Measurements from ENCODE around the gene NKD2.
"Not testable (repeated sequence)": the region's sequence is repeated elsewhere in the genome, so short reads cannot be mapped to it uniquely, and the experiment has no call there.

NKD2 gene

DNA sequence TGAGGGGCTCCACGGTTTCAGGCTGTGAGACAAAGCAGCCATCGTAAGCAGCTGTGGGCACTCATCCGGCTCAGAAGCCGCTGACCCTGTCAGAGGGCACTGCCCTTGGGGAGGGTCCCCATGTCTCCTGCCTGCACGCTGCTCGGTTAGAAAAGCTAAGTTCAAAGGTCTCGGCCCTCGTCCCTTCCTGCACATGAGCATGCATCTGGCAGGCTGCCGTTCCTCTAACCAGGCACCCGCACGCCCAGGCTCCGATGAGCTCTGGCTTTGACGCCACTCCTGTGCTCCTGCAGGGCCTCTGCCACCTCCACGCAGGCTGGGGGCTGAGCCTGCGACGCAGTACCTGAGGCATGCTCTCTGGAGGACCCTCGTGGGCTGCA, 51.3 kb downstream of the NKD2 start:
- Histone ChIP-seq H3K4ac (ENCODE audit: low read depth, low read length) (no peak overlapping the region), H3K79me2 (ENCODE audit: control insufficient read depth, insufficient read depth, low read length, poor library complexity) (no peaks in the 10 kb centered on the region), H3K9ac (ENCODE audit: low read length) (no peak overlapping the region), H3K4me2 (ENCODE audit: low read length) (no peak overlapping the region), H3K4me3 (ENCODE audit: low read depth, low read length) (no peak overlapping the region), H3K4me1 (ENCODE audit: control insufficient read depth in 1 of 2, insufficient read depth in 2 of 2, low read length in 2 of 2) (no peaks in the 10 kb centered on the region), H4K91ac (ENCODE audit: low read depth, low read length) (no peak overlapping the region), H4K8ac (ENCODE audit: low read depth, low read length) (no peak overlapping the region), H2AK5ac (ENCODE audit: low read length) (no peak overlapping the region), H3K27ac (ENCODE audit: low read depth, low read length) (no peak overlapping the region), H3K27me3 (ENCODE audit: insufficient read depth, low read length) (no peaks in the 10 kb centered on the region), H3K14ac (ENCODE audit: low read length) (no peak overlapping the region), H3K18ac (ENCODE audit: low read length) (no peak overlapping the region), H2AFZ (ENCODE audit: insufficient read depth, low read length, poor library complexity) (no peak overlapping the region), H2BK120ac (ENCODE audit: insufficient read depth, low read length, poor library complexity) (no peak overlapping the region), H3K79me1 (ENCODE audit: low read length) (no peaks in the 10 kb centered on the region), H3K9me3 (ENCODE audit: insufficient read depth, low read depth, low read length) (peaks cover 2% of the 10 kb centered on the region), H3K36me3 (ENCODE audit: control insufficient read depth in 1 of 2, insufficient read depth in 2 of 2, low read length in 2 of 2) (peaks cover 21 to 22% of the 10 kb centered on the region in 2 experiments), H4K12ac (ENCODE audit: low read depth, low read length) (no peak overlapping the region), H3K23ac (ENCODE audit: low read length) (no peak overlapping the region), H2BK12ac (ENCODE audit: low read length) (no peak overlapping the region), H2BK5ac (ENCODE audit: low read depth, low read length, poor library complexity) (no peak overlapping the region)
- DNase-seq = no peak
- WGBS (ENCODE audit: extremely low coverage, insufficient coverage, insufficient read length) = no CpG with 5 or more reads among the region's 17 CpGs

DNA sequence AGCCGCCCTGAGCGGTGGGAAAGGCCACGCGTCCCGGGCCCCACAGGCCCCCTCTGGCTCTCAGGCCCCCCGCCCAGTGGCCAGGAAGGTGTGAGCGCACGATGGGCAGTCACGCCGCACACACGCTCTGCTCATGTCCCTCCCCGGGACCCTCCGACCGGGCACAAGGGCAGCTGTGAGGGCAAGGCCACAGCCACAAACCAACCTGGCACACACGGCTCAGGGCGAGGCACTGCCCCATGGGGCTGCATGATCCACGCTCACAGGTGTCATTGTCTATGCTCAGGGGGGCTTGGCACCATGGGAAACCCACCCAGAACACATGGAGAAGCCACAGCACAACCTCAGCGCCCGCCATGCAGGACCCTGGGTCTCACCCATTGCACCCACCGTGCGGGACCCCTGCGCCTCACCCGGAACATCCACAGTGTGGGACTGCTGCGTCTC, 52.0 kb downstream of the NKD2 start:
- Histone ChIP-seq H3K27me3 (ENCODE audit: insufficient read depth, low read length) (no peaks in the 10 kb centered on the region), H4K91ac (ENCODE audit: low read depth, low read length) (no peak overlapping the region), H2BK120ac (ENCODE audit: insufficient read depth, low read length, poor library complexity) (no peak overlapping the region), H3K4me2 (ENCODE audit: low read length) (no peak overlapping the region), H3K79me1 (ENCODE audit: low read length) (no peaks in the 10 kb centered on the region), H4K12ac (ENCODE audit: low read depth, low read length) (no peak overlapping the region), H3K4ac (ENCODE audit: low read depth, low read length) (no peak overlapping the region), H4K8ac (ENCODE audit: low read depth, low read length) (no peak overlapping the region), H3K14ac (ENCODE audit: low read length) (no peak overlapping the region), H3K79me2 (ENCODE audit: control insufficient read depth, insufficient read depth, low read length, poor library complexity) (no peaks in the 10 kb centered on the region), H3K18ac (ENCODE audit: low read length) (no peak overlapping the region), H3K4me3 (ENCODE audit: low read depth, low read length) (no peak overlapping the region), H2BK12ac (ENCODE audit: low read length) (no peak overlapping the region), H2BK5ac (ENCODE audit: low read depth, low read length, poor library complexity) (no peak overlapping the region), H2AFZ (ENCODE audit: insufficient read depth, low read length, poor library complexity) (no peak overlapping the region), H2AK5ac (ENCODE audit: low read length) (no peak overlapping the region), H3K27ac (ENCODE audit: low read depth, low read length) (no peak overlapping the region), H3K9me3 (ENCODE audit: insufficient read depth, low read depth, low read length) (peaks cover 2% of the 10 kb centered on the region), H3K36me3 (ENCODE audit: control insufficient read depth in 1 of 2, insufficient read depth in 2 of 2, low read length in 2 of 2) (peaks cover 20 to 23% of the 10 kb centered on the region in 2 experiments), H3K9ac (ENCODE audit: low read length) (no peak overlapping the region), H3K4me1 (ENCODE audit: control insufficient read depth in 1 of 2, insufficient read depth in 2 of 2, low read length in 2 of 2) (no peaks in the 10 kb centered on the region), H3K23ac (ENCODE audit: low read length) (no peak overlapping the region)
- WGBS (ENCODE audit: extremely low coverage, insufficient coverage, insufficient read length) = no CpG with 5 or more reads among the region's 24 CpGs
- DNase-seq = no peak

GRCh38 chr5:1061292-1061691, 52.7 kb downstream of the NKD2 start:
- not testable (repeated sequence) for H2BK120ac ChIP-seq (ENCODE audit: insufficient read depth, low read length, poor library complexity); H2AFZ ChIP-seq (ENCODE audit: insufficient read depth, low read length, poor library complexity); H2BK12ac ChIP-seq (ENCODE audit: low read length); H4K8ac ChIP-seq (ENCODE audit: low read depth, low read length); DNase-seq; H2BK5ac ChIP-seq (ENCODE audit: low read depth, low read length, poor library complexity); H3K4me3 ChIP-seq (ENCODE audit: low read depth, low read length); H3K27me3 ChIP-seq (ENCODE audit: insufficient read depth, low read length); H3K18ac ChIP-seq (ENCODE audit: low read length); H3K9me3 ChIP-seq (ENCODE audit: insufficient read depth, low read depth, low read length); H3K27ac ChIP-seq (ENCODE audit: low read depth, low read length); H2AK5ac ChIP-seq (ENCODE audit: low read length); H3K79me2 ChIP-seq (ENCODE audit: control insufficient read depth, insufficient read depth, low read length, poor library complexity); H3K14ac ChIP-seq (ENCODE audit: low read length); H3K4me2 ChIP-seq (ENCODE audit: low read length); H4K91ac ChIP-seq (ENCODE audit: low read depth, low read length); H3K9ac ChIP-seq (ENCODE audit: low read length); H3K23ac ChIP-seq (ENCODE audit: low read length); H3K79me1 ChIP-seq (ENCODE audit: low read length); H3K4ac ChIP-seq (ENCODE audit: low read depth, low read length); H4K12ac ChIP-seq (ENCODE audit: low read depth, low read length); H3K4me1 ChIP-seq (ENCODE audit: control insufficient read depth in 1 of 2, insufficient read depth in 2 of 2, low read length in 2 of 2)
- no CpG with 5 or more reads among the region's 43 CpGs for WGBS (ENCODE audit: extremely low coverage, insufficient coverage, insufficient read length)
- H3K36me3 ChIP-seq (ENCODE audit: control insufficient read depth in 1 of 2, insufficient read depth in 2 of 2, low read length in 2 of 2) = peaks cover 18 to 19% of the 10 kb centered on the region in 2 experiments

- H3K27me3 ChIP-seq (ENCODE audit: insufficient read depth, low read length) = no peaks in the 10 kb centered on the region
- H3K23ac ChIP-seq (ENCODE audit: low read length) = no peak overlapping the region
- H3K79me1 ChIP-seq (ENCODE audit: low read length) = no peaks in the 10 kb centered on the region
- H3K4ac ChIP-seq (ENCODE audit: low read depth, low read length) = no peak overlapping the region
- no peak overlapping the region for H2BK120ac ChIP-seq (ENCODE audit: insufficient read depth, low read length, poor library complexity)
- H4K91ac ChIP-seq (ENCODE audit: low read depth, low read length) = no peak overlapping the region
- no peak overlapping the region for H2BK5ac ChIP-seq (ENCODE audit: low read depth, low read length, poor library complexity)
- peaks cover 13 to 16% of the 10 kb centered on the region in 2 experiments for H3K36me3 ChIP-seq (ENCODE audit: control insufficient read depth in 1 of 2, insufficient read depth in 2 of 2, low read length in 2 of 2)
- H3K27ac ChIP-seq (ENCODE audit: low read depth, low read length) = no peak overlapping the region
- H3K18ac ChIP-seq (ENCODE audit: low read length) = no peak overlapping the region
- DNase-seq = no peak
- H2AFZ ChIP-seq (ENCODE audit: insufficient read depth, low read length, poor library complexity) = no peak overlapping the region
- no peak overlapping the region for H2BK12ac ChIP-seq (ENCODE audit: low read length)
- no peak overlapping the region for H3K4me3 ChIP-seq (ENCODE audit: low read depth, low read length)
- peaks cover 2% of the 10 kb centered on the region for H3K9me3 ChIP-seq (ENCODE audit: insufficient read depth, low read depth, low read length)
- no peaks in the 10 kb centered on the region for H3K79me2 ChIP-seq (ENCODE audit: control insufficient read depth, insufficient read depth, low read length, poor library complexity)
- no peak overlapping the region for H3K9ac ChIP-seq (ENCODE audit: low read length)
- no peak overlapping the region for H3K4me2 ChIP-seq (ENCODE audit: low read length)
- no peak overlapping the region for H2AK5ac ChIP-seq (ENCODE audit: low read length)
- no peaks in the 10 kb centered on the region for H3K4me1 ChIP-seq (ENCODE audit: control insufficient read depth in 1 of 2, insufficient read depth in 2 of 2, low read length in 2 of 2)
- no peak overlapping the region for H4K8ac ChIP-seq (ENCODE audit: low read depth, low read length)
- no CpG with 5 or more reads among the region's 10 CpGs for WGBS (ENCODE audit: extremely low coverage, insufficient coverage, insufficient read length)
- no peak overlapping the region for H3K14ac ChIP-seq (ENCODE audit: low read length)
- no peak overlapping the region for H4K12ac ChIP-seq (ENCODE audit: low read depth, low read length)
Observed at GRCh38 chr5:1061916-1062315, 53.3 kb downstream of the NKD2 start.

Data from trophoblast cell (in vitro differentiated cells and primary cell).